Erythroblast (primary cell): ENCODE data around the gene SEMA6C.

ENCODE experiments used
- DNase-seq, 2 experiments: peaks; one replicate each; lab custom pipeline; 2025; lab: John Stamatoyannopoulos, UW
- GATA1 ChIP-seq: IDR thresholded peaks from 2 replicates; pipeline ENCODE4 v1.6.1; 2011; ENCODE audit warnings: low read depth, mild to moderate bottlenecking, control low read depth, low read length, moderate library complexity
- POLR2A ChIP-seq: IDR thresholded peaks from 2 replicates; pipeline ENCODE4 v1.6.1; 2011; ENCODE audit warnings: mild to moderate bottlenecking, low read length

Gene SEMA6C

DNA sequence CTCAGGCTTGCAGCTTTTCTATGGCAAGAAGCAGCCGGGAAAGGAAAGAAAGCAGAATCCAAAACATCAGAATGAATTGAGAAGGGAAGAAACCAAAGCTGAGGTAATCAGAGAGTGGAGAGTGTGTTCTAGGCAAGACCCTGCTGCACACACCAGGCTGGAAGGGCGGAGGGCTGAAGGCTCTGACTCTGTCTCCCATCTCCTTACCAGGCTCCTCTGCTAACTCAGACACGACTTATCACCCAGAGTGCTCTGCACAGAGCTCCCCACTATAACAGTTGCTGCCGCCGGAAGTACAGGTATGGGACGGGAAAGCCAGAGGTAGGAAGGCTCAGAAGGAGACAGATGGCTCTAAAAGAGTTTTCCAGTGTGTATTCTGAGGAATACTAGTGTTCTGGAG lies 20.7 kb upstream of the SEMA6C start:
- DNase-seq: no peak
- no peak for TF ChIP-seq GATA1
- no peak for TF ChIP-seq POLR2A

DNA sequence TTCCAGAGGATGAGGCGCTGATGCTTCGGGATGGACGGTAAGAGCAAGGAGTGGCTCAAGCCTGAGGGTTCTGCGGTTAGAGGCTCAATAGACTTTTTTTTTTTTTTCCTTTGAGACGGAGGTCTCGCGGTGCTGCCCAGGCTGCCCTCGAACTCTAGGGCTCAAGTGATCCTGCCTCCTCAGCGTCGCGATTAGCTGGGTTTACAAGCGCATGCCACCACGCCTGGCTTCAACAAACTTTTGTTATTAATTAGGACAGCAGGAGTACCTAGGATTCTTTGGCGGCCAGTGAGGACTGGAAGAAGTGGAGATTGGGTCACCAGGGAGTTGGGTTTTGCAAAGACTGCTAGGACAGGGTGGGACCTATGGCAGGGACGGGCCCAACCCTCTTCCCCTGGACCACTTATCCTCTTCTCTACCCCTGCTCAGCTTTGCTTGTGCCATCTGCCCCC lies 20.1 kb upstream of the SEMA6C start:
- no peak for TF ChIP-seq POLR2A
- TF ChIP-seq GATA1: no peak
- peak; percentile 64 to 65 for DNase-seq

DNA sequence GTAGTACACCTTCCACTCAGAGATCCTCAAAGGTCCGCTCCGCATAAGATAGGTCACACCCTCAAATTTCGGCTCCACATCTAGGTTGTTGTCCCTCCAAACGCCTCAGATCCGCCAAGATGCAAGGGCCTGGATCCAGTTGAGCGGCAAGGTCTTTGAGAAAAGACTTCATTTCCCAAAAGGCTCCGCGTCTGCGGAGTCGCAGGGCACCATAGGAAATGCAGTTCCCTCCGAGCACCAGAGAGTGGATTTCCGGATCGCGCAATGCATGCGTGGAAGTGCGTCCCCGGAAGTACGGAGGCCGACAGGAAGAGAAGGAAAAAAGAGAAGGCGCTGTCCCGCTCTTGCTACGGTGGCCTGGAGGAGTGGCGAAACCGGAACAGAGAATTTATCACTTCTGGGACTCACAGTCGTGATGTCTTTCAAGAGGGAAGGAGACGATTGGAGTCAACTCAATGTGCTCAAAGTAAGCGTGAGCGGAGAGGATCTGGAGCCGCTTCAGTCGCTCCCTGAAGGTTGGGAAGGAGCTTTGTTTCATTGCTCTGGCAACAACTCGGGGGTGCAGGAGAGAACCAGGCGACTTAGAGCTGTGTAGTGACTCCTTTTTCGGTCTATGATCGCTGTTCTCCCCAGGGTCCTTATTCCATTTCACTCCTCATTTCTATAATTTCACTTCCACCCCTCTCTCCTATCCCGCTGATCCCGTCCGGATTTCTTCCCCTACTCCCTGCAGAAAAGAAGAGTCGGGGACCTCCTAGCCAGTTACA lies 19.5 kb upstream of the SEMA6C start, which contains the start of the genes LYSMD1 and SCNM1:
TSS of gene LYSMD1 (minus strand) at position 165 of the 767 bp plus-strand sequence. CDS start 644 bp downstream, outside the sequence.
TSS of gene SCNM1 (plus strand) at position 407 of the 767 bp plus-strand sequence. CDS start at position 416, 9 bp downstream.
- no peak for TF ChIP-seq GATA1
- peak; percentile 85 for TF ChIP-seq POLR2A
- peak; percentile 99 for DNase-seq

DNA sequence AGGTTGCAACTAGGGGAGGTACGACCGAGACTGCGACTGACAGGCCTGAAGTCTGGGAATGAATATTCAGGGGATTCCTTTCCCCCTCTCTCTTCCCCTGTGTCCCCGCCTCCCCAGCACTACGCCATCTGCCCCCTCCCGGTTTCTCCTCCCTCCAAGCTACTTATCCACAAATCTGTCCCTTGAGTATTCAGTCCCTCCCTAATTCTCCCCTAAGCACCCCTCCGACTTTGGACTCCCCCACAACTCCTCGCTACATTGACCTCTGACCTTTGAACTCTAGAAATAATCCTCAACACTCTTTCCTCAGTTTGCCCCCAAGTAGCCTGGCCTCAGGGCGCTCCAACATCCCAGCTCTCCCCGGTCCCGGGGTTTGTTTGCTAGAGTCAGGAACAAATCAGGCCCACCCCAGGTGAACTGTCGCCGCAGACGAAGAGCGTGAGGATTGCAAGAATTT lies 18.9 kb upstream of the SEMA6C start:
- TF ChIP-seq POLR2A (no peak), GATA1 (no peak)
- DNase-seq: no peak

DNA sequence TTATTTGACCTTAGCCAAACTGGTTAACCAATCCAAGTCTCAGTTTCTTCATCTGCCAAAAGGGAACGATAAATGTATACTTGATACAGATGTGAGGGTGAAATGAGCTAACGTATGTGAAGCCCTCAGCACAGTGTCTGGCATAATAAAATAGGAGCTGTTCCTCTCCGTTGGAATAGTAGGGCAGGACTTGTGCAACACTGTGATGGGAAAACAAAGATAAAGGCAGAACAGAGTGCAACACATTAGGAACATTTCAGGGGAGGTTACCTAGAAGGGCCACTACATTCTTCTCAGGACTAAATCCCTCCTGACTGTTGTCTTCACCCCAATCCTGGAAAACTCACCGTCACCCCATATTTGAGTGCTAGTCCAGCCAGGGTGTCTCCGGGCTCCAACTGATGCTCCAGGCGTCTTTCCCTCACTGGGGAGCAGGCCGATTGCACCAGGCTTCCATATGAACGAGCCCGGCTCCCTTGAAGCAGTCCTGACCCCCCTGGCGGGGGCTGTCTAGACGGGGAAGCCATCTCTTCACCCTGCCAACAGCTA lies 18.4 kb upstream of the SEMA6C start:
- no peak for DNase-seq
- TF ChIP-seq POLR2A (no peak), GATA1 (no peak)

DNA sequence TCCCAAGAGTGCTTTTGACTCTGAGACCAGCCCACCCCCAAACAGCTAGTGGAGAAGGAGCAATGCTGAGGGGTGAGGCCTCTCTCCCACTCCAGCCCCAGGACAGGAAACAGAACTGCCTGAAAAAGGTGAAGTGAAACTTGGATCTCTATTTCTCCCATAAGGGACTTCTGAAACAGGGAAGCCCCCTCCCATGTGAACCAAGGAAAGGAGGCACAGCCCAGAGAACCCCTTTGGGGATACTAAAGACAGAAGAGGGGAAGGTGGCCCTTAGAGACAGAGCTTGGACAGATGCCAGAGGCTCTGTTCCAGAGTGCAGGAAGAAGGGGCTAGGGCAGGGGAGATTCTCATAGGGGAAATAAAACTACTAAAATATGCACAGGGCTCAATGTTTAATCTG lies 12.9 kb upstream of the SEMA6C start:
- TF ChIP-seq POLR2A: no peak
- DNase-seq: no peak

DNA sequence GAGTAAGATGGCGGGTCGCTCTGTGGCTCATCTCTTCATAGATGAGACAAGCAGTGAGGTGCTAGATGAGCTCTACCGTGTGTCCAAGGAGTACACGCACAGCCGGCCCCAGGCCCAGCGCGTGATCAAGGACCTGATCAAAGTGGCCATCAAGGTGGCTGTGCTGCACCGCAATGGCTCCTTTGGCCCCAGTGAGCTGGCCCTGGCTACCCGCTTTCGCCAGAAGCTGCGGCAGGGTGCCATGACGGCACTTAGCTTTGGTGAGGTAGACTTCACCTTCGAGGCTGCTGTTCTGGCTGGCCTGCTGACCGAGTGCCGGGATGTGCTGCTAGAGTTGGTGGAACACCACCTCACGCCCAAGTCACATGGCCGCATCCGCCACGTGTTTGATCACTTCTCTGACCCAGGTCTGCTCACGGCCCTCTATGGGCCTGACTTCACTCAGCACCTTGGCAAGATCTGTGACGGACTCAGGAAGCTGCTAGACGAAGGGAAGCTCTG lies 12.4 kb upstream of the SEMA6C start:
- DNase-seq: no peak
- TF ChIP-seq GATA1 (no peak), POLR2A (peak; percentile 14)

DNA sequence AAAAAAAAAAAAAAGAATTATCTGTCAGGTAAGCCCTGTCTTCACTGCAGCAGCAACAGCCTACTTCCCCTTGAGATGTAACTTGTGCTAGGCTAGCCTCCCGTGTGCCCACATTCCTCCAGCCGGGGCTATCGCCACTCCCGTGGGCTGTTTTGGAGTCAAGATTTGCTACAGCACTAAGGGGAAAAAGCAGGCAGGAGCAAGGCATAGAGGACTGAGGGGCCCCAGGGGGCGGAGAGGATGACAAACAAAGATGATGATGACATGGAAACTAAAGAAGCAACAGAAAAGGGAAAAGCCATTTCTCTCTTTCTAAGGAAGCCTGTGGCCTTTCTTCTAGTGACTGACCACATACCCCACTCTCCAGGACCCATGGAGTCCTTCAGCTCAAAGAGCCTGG lies 11.9 kb upstream of the SEMA6C start:
- TF ChIP-seq POLR2A (no peak), GATA1 (no peak)

DNA sequence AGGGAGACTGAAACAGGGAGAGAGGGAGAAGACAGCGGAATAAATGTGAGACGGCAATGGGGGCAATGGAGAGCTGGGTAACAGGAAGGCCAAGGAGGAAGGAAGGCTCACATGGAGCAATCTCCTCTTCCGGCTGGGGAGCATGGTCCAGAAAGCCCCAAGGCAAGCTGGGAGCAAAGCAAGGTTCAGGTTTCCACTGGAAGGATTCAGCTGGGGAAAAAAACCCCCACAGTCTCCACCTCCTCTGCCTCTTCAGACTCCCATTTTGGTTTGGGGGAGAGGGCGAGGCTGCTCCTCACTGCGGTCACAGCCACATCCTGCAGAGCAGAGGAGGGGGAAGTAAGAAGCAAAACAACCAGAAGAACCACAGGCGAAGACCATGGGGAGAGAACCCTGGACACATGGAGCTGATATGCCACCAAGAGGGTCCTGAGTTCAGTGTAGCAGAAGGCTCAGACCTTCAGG lies 10.7 kb upstream of the SEMA6C start:
- TF ChIP-seq GATA1 (no peak), POLR2A (no peak)
- no peak for DNase-seq

More for the DNA sequence above, 11.9 kb upstream of the SEMA6C start:
- DNase-seq: no peak

DNA sequence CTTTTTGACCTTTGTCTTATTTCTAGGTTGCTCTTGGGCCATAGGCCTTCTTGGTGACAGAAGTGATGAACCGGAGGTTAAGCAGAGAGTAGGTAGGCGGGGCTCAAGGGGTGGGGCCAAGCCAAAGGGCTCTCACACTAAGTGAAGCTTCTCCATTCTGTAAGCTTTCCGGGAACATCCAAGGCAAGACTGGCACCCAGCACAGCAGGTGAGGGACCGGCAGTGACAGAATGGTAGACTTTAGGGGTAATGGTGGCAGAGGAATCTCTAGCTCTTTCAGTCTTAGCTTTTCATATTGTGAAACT lies 10.0 kb upstream of the SEMA6C start, which contains the start of gene TNFAIP8L2:
TSS of gene TNFAIP8L2 (plus strand) at position 135 of the 305 bp plus-strand sequence. CDS start 2,049 bp downstream, outside the sequence.
- DNase-seq: peak; percentile 42 to 63
- TF ChIP-seq GATA1 (no peak), POLR2A (peak; percentile 13)

DNA sequence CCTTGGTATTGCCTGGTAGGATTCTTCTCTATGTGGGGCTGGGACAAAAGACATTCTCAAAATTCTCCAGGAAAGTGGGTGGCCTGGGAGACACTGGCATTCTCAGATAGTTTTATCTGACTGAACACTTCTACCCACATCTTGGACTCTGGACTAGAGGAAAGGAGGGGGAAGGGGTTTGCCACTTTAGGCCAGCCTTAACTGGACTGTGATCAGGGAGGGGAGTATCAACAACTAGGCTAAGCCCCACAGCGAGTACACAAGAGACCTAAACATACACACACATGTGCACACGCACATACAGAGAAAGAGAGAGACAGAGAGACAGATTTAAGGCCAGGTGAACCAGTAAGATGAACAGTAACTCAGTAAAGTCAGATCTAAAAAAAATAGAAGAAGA lies 1.2 kb upstream of the SEMA6C start:
- no peak for TF ChIP-seq POLR2A
- TF ChIP-seq GATA1: no peak
- peak; percentile 34 to 48 for DNase-seq

DNA sequence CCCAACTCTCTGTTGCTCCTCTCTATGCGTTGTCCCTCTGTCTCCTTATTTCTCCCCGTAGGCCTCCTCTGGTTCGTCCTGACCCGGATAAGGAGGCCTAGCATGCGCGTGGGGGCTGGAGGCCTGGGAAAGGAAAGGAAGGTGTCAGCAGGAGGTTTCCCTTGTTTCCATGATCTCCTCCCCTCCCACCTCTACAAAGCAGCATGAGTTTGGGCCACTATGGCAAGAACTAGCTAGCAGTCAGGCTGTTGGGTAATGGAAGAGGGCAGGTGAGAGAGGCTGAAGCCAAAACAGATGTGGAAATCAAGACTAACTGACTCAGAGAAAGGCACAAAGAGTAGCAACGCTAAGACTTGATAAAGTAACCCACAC lies 687 bp upstream of the SEMA6C start:
- peak; percentile 43 to 52 for DNase-seq
- TF ChIP-seq GATA1 (no peak), POLR2A (no peak)

DNA sequence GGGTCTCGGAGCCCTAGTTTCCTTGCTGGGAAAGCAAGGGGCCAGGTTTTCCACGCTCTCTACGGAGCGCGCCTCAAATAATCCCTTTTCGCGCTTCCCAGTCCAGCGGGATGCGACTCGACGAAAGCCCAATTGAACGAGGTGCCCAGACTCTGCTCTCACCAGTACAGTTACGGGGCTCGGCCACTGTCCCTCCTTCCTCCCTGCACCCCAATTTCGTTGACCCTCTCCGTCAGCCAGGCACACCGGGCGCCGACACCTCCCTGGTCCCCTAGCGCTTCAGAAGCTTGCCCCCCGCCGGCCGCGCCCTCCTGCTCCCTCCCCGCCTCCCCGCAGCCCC lies 389 bp downstream of the SEMA6C start:
- no peak for DNase-seq

More for the DNA sequence above, 389 bp downstream of the SEMA6C start:
- TF ChIP-seq GATA1 (no peak), POLR2A (no peak)
